ENCODE measurements around the gene NOL7.

The NOL7 gene

DNA sequence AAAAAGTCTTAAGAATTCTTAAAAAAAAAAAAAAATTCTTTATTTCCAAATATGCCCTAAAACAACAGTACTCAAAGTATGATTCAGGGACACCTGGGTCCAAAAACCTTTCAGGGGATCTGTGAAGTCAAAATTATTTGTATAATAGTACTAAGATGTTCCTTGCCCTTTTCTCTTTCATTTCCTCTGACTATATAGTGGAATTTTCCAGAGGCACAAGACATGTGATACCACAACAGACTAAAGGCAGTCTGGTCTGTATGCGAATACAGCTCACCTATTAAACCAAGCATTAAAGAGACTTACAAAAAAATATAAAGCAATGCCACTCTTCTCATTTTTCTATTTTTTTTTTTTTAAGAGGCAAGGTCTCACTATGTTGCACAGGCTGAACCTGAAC is 15.4 kb downstream of the NOL7 start:
- no peaks in the 10 kb centered on the region for H3K4me1 ChIP-seq (ENCODE audit: control insufficient read depth, insufficient read depth, low read depth, low read length)
- peaks cover 4 to 91% of the 10 kb centered on the region in 2 experiments for H3K36me3 ChIP-seq (ENCODE audit: control insufficient read depth in 1 of 2, insufficient read depth in 2 of 2, low read depth in 1 of 2, low read length in 2 of 2)
- no peak overlapping the region for H3K14ac ChIP-seq (ENCODE audit: low read length in 2 of 2)
- WGBS: 100% methylated on average over 1 of the region's 1 CpG
- H3K9ac ChIP-seq (ENCODE audit: low read length): no peak overlapping the region
- H4K91ac ChIP-seq (ENCODE audit: low read length): no peak overlapping the region
- peaks cover 4% of the 10 kb centered on the region for H3K79me1 ChIP-seq (replicated peaks; ENCODE audit: low read length, poor library complexity, severe bottlenecking)
- H3K23ac ChIP-seq (ENCODE audit: low read length in 2 of 2): no peak overlapping the region
- no peak overlapping the region for H2BK15ac ChIP-seq (ENCODE audit: low read depth, poor library complexity, severe bottlenecking)
- H2BK120ac ChIP-seq (ENCODE audit: low read depth, low read length): no peak overlapping the region
- H3K4ac ChIP-seq (ENCODE audit: low read depth in 1 of 2, low read length in 2 of 2): no peak overlapping the region
- no peaks in the 10 kb centered on the region for H3K27me3 ChIP-seq (ENCODE audit: control insufficient read depth in 1 of 2, insufficient read depth in 1 of 2, low read length in 2 of 2)
- no peaks in the 10 kb centered on the region for H3K9me3 ChIP-seq (ENCODE audit: control insufficient read depth, low read length)
- no peak overlapping the region for H2AFZ ChIP-seq (ENCODE audit: low read depth, low read length)
- H3K27ac ChIP-seq (ENCODE audit: low read length, poor library complexity, severe bottlenecking): no peak overlapping the region
- H2AK5ac ChIP-seq (ENCODE audit: low read length, severe bottlenecking): no peak overlapping the region
- no peak overlapping the region for H2BK12ac ChIP-seq (ENCODE audit: low read length in 2 of 2)
- DNase-seq: no peak
- no peak overlapping the region for H2BK5ac ChIP-seq (ENCODE audit: low read depth, low read length, poor library complexity, severe bottlenecking)
- H3K4me3 ChIP-seq (ENCODE audit: insufficient read depth in 1 of 2, low read depth in 1 of 2, low read length in 2 of 2): no peak overlapping the region
- no peak overlapping the region for H3K4me2 ChIP-seq (ENCODE audit: low read length, poor library complexity, severe bottlenecking)
- no peak overlapping the region for H4K8ac ChIP-seq (ENCODE audit: low read length)
- H3K18ac ChIP-seq (ENCODE audit: low read depth in 1 of 2, low read length in 2 of 2): no peak overlapping the region

DNA sequence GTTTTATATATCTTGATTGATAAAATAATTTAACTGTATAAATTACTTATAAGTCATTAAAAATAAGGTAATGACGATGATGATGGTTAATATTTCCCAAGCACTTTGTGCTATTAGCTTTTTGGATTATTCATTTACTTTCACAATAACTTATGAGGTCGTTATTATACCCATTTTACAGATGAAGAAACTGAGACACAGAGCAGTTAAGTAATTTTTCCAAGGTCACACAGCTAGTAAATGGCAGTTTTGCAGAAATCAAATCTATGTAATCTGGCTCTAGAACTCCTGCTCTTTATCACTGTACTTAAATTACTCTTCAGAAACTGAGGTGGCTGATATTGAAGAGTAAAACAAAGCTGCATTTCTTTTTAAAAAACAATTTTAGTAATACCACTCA is 18.2 kb downstream of the NOL7 start:
- Histone ChIP-seq H3K23ac (ENCODE audit: low read length in 2 of 2) (no peak overlapping the region), H3K4ac (ENCODE audit: low read depth in 1 of 2, low read length in 2 of 2) (no peak overlapping the region), H2BK120ac (ENCODE audit: low read depth, low read length) (no peak overlapping the region), H3K27me3 (ENCODE audit: control insufficient read depth in 1 of 2, insufficient read depth in 1 of 2, low read length in 2 of 2) (no peaks in the 10 kb centered on the region), H2BK5ac (ENCODE audit: low read depth, low read length, poor library complexity, severe bottlenecking) (no peak overlapping the region), H3K79me1 (replicated peaks; ENCODE audit: low read length, poor library complexity, severe bottlenecking) (peaks cover 3% of the 10 kb centered on the region), H2AK5ac (ENCODE audit: low read length, severe bottlenecking) (no peak overlapping the region), H2BK15ac (ENCODE audit: low read depth, poor library complexity, severe bottlenecking) (no peak overlapping the region), H3K36me3 (ENCODE audit: control insufficient read depth in 1 of 2, insufficient read depth in 2 of 2, low read depth in 1 of 2, low read length in 2 of 2) (peaks cover under 1 to 92% of the 10 kb centered on the region in 2 experiments), H3K9ac (ENCODE audit: low read length) (no peak overlapping the region), H2AFZ (ENCODE audit: low read depth, low read length) (no peak overlapping the region), H3K18ac (ENCODE audit: low read depth in 1 of 2, low read length in 2 of 2) (no peak overlapping the region), H3K27ac (ENCODE audit: low read length, poor library complexity, severe bottlenecking) (no peak overlapping the region), H3K4me3 (ENCODE audit: insufficient read depth in 1 of 2, low read depth in 1 of 2, low read length in 2 of 2) (no peak overlapping the region), H3K14ac (ENCODE audit: low read length in 2 of 2) (no peak overlapping the region), H4K91ac (ENCODE audit: low read length) (no peak overlapping the region), H2BK12ac (ENCODE audit: low read length in 2 of 2) (no peak overlapping the region), H3K4me2 (ENCODE audit: low read length, poor library complexity, severe bottlenecking) (no peak overlapping the region), H3K9me3 (ENCODE audit: control insufficient read depth, low read length) (no peaks in the 10 kb centered on the region), H3K4me1 (ENCODE audit: control insufficient read depth, insufficient read depth, low read depth, low read length) (no peaks in the 10 kb centered on the region), H4K8ac (ENCODE audit: low read length) (no peak overlapping the region)
- no peak for DNase-seq
- WGBS: 100% methylated on average over 1 of the region's 2 CpGs

DNA sequence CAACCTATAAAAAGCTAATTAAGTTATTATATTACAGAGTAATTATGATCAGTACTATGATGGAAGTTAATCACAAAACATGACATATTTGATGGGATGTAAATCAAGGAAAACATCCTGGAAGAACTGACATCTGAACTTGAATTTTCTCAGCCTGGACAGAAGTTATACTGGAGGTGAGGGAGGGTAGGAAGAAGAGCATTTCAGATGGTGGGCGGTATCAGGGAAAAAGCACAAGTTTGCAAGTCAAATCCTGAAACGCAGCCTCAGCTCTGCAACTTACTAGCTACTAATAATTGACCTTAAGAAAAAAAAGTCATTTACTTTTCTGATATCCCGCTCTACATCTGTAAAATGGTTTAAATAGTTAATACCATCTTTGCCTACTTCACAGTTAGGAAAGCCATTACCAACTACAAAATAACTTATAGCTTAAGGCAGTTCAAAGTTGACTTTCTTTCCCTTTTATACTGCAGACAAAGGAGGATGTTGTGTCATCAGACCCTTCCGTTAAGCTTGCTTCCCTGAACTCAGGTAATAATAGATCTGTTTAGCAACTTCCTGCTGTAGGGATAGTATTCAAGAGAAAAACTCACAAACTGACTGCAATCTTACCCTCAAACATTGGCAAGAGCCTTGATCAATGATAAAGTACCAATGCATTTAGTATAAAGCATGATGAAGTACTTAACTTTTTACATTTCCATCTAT is 21.0 kb downstream of the NOL7 start:
- Histone ChIP-seq H3K4me3 (ENCODE audit: insufficient read depth in 1 of 2, low read depth in 1 of 2, low read length in 2 of 2) (no peak overlapping the region), H2BK5ac (ENCODE audit: low read depth, low read length, poor library complexity, severe bottlenecking) (no peak overlapping the region), H3K4ac (ENCODE audit: low read depth in 1 of 2, low read length in 2 of 2) (no peak overlapping the region), H2AK5ac (ENCODE audit: low read length, severe bottlenecking) (no peak overlapping the region), H3K27me3 (ENCODE audit: control insufficient read depth in 1 of 2, insufficient read depth in 1 of 2, low read length in 2 of 2) (no peaks in the 10 kb centered on the region), H3K79me1 (replicated peaks; ENCODE audit: low read length, poor library complexity, severe bottlenecking) (peaks cover 9% of the 10 kb centered on the region), H3K18ac (ENCODE audit: low read depth in 1 of 2, low read length in 2 of 2) (no peak overlapping the region), H3K14ac (ENCODE audit: low read length in 2 of 2) (no peak overlapping the region), H2BK12ac (ENCODE audit: low read length in 2 of 2) (no peak overlapping the region), H4K8ac (ENCODE audit: low read length) (no peak overlapping the region), H3K36me3 (ENCODE audit: control insufficient read depth in 1 of 2, insufficient read depth in 2 of 2, low read depth in 1 of 2, low read length in 2 of 2) (peaks cover 5 to 91% of the 10 kb centered on the region in 2 experiments), H3K9me3 (ENCODE audit: control insufficient read depth, low read length) (no peaks in the 10 kb centered on the region), H2AFZ (ENCODE audit: low read depth, low read length) (no peak overlapping the region), H2BK120ac (ENCODE audit: low read depth, low read length) (no peak overlapping the region), H3K9ac (ENCODE audit: low read length) (no peak overlapping the region), H3K23ac (ENCODE audit: low read length in 2 of 2) (no peak overlapping the region), H3K27ac (ENCODE audit: low read length, poor library complexity, severe bottlenecking) (no peak overlapping the region), H3K4me1 (ENCODE audit: control insufficient read depth, insufficient read depth, low read depth, low read length) (no peaks in the 10 kb centered on the region), H3K4me2 (ENCODE audit: low read length, poor library complexity, severe bottlenecking) (no peak overlapping the region), H2BK15ac (ENCODE audit: low read depth, poor library complexity, severe bottlenecking) (no peak overlapping the region), H4K91ac (ENCODE audit: low read length) (no peak overlapping the region)
- DNase-seq: no peak
- 90% methylated on average over 2 of the region's 4 CpGs for WGBS

DNA sequence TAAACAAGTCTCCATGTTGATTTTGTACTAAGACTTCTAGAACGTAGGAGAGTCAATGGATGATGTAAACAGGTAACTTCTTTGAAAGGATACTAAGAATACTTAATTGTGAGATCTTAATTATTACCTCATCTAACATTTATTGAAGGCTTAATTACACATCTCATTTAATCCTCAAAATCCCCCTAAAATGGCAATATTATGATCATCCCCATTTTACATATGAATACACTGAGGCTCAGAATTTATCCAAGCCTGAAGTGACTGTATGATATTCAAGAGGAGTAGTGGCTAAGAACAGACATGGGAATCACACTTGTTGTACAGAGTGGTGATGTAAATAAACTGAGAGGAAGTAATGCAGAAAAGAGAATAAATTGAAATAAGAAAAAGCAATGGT is 22.9 kb downstream of the NOL7 start:
- Histone ChIP-seq H3K23ac (ENCODE audit: low read length in 2 of 2) (no peak overlapping the region), H2AK5ac (ENCODE audit: low read length, severe bottlenecking) (no peak overlapping the region), H2BK5ac (ENCODE audit: low read depth, low read length, poor library complexity, severe bottlenecking) (no peak overlapping the region), H4K8ac (ENCODE audit: low read length) (no peak overlapping the region), H2BK12ac (ENCODE audit: low read length in 2 of 2) (no peak overlapping the region), H2BK120ac (ENCODE audit: low read depth, low read length) (no peak overlapping the region), H3K4me1 (ENCODE audit: control insufficient read depth, insufficient read depth, low read depth, low read length) (no peaks in the 10 kb centered on the region), H3K27ac (ENCODE audit: low read length, poor library complexity, severe bottlenecking) (no peak overlapping the region), H3K14ac (ENCODE audit: low read length in 2 of 2) (no peak overlapping the region), H3K79me1 (replicated peaks; ENCODE audit: low read length, poor library complexity, severe bottlenecking) (peaks cover 6% of the 10 kb centered on the region), H3K9me3 (ENCODE audit: control insufficient read depth, low read length) (no peaks in the 10 kb centered on the region), H4K91ac (ENCODE audit: low read length) (no peak overlapping the region), H3K27me3 (ENCODE audit: control insufficient read depth in 1 of 2, insufficient read depth in 1 of 2, low read length in 2 of 2) (no peaks in the 10 kb centered on the region), H3K4ac (ENCODE audit: low read depth in 1 of 2, low read length in 2 of 2) (no peak overlapping the region), H2BK15ac (ENCODE audit: low read depth, poor library complexity, severe bottlenecking) (no peak overlapping the region), H3K4me2 (ENCODE audit: low read length, poor library complexity, severe bottlenecking) (no peak overlapping the region), H3K9ac (ENCODE audit: low read length) (no peak overlapping the region), H3K36me3 (ENCODE audit: control insufficient read depth in 1 of 2, insufficient read depth in 2 of 2, low read depth in 1 of 2, low read length in 2 of 2) (peaks cover 5 to 92% of the 10 kb centered on the region in 2 experiments), H3K18ac (ENCODE audit: low read depth in 1 of 2, low read length in 2 of 2) (no peak overlapping the region), H3K4me3 (ENCODE audit: insufficient read depth in 1 of 2, low read depth in 1 of 2, low read length in 2 of 2) (no peak overlapping the region), H2AFZ (ENCODE audit: low read depth, low read length) (no peak overlapping the region)
- DNase-seq: no peak
- WGBS: no CpG with 5 or more reads among the region's 1 CpG
